Measurements from ENCODE around the gene NHLH1. TPM values are rescaled to one million over a fixed set of nuclear protein-coding genes. Genes with fewer than 3 reads are reported as not detected.

The NHLH1 gene
- total RNA-seq, 1 experiment from 2014 or later = 0.18 TPM

- no peak for DNase-seq (ENCODE audit: low read depth, low spot score)
- in situ Hi-C loops (cut with HindIII; ENCODE audit: low pct_unique_long_range_greater_than_20kb, low sequenced_read_pairs) (no loop called here), intact Hi-C loops (cut with micrococcal nuclease; ENCODE audit: unreplicated experiment) (no loop called here)
- peak; percentile 77; the same call in 1 of the 2 replicates for ATAC-seq
- Histone ChIP-seq H3K4me1 (ENCODE audit: control insufficient read depth, insufficient read depth, low read length) (no peaks in the 10 kb centered on the region), H3K9me3 (ENCODE audit: control insufficient read depth, insufficient read depth, low read depth, low read length) (no peaks in the 10 kb centered on the region), H3K27me3 (ENCODE audit: control insufficient read depth, insufficient read depth, low read length) (no peaks in the 10 kb centered on the region), H3K27ac (ENCODE audit: low read length) (no peak overlapping the region), H3K36me3 (ENCODE audit: control insufficient read depth, insufficient read depth, low read length) (peaks cover 15% of the 10 kb centered on the region), H3K4me3 (ENCODE audit: low read depth in 2 of 2, low read length in 2 of 2) (no peak overlapping the region)
- POLR2A ChIA-PET = no interaction called here
- TF ChIP-seq CTCF (IDR thresholded peaks at IDR 0.05) (peak; percentile 70), POLR2AphosphoS5 (IDR thresholded peaks at IDR 0.05; ENCODE audit: low read depth, low read length) (no peak)
- no TSS peak for BruUV-seq (replicated peaks)
- CTCF ChIA-PET = interaction anchor here (0.7 to 1.2 kb wide), 3 partner anchors 9 to 22 kb away, joined by 3 to 8 read pairs (median 4); no protein-coding TSS in a partner anchor
Observed at GRCh38 chr1:160354388-160354985, 12.4 kb upstream of the NHLH1 start.

- DNase-seq (ENCODE audit: low read depth, low spot score) (no peak), ATAC-seq (no peak)
- no peaks in the 10 kb centered on the region for H3K4me1 ChIP-seq (ENCODE audit: control insufficient read depth, insufficient read depth, low read length)
- no peak overlapping the region for H3K27ac ChIP-seq (ENCODE audit: low read length)
- peaks cover 12% of the 10 kb centered on the region; the same call in 1 of the 2 replicates for H3K36me3 ChIP-seq (ENCODE audit: control insufficient read depth, insufficient read depth, low read length)
- in situ Hi-C loops (cut with HindIII; ENCODE audit: low pct_unique_long_range_greater_than_20kb, low sequenced_read_pairs) (no loop called here), intact Hi-C loops (cut with micrococcal nuclease; ENCODE audit: unreplicated experiment) (no loop called here)
- TF ChIP-seq CTCF (IDR thresholded peaks at IDR 0.05) (no peak), TCF7L2 (IDR thresholded peaks at IDR 0.05; ENCODE audit: low read depth, low read length) (no peak), REST (IDR thresholded peaks at IDR 0.05; ENCODE audit: insufficient read depth in 1 of 2, low read depth in 2 of 2, low read length in 1 of 2) (no peak), POLR2AphosphoS5 (IDR thresholded peaks at IDR 0.05; ENCODE audit: low read depth, low read length) (no peak), SIN3A (IDR thresholded peaks at IDR 0.05; ENCODE audit: borderline replicate concordance, insufficient read depth, low read depth, low read length) (no peak)
- CTCF ChIA-PET = no interaction called here
- no peak overlapping the region for H3K4me3 ChIP-seq (ENCODE audit: low read depth in 2 of 2, low read length in 2 of 2)
- BruUV-seq (replicated peaks) = no TSS peak
- H3K9me3 ChIP-seq (ENCODE audit: control insufficient read depth, insufficient read depth, low read depth, low read length) = no peaks in the 10 kb centered on the region
- no peaks in the 10 kb centered on the region for H3K27me3 ChIP-seq (ENCODE audit: control insufficient read depth, insufficient read depth, low read length)
- POLR2A ChIA-PET = interaction anchor here (0.5 kb wide), 1 partner anchor 60 kb away, joined by 8 read pairs; no protein-coding TSS in a partner anchor
Observed at GRCh38 chr1:160357286-160358002, 9.4 kb upstream of the NHLH1 start.

All from Panc1 (cell line).